B cell (primary cell): ENCODE results near the gene IQCH. TPM values are rescaled to one million over a fixed set of nuclear protein-coding genes. Genes with fewer than 3 reads are reported as not detected.

Experiments used
- ATAC-seq: fragments of 200-7000 bp; cut with Tn5 transposase; one replicate; pipeline ENCODE4 v1.10.0; 2021; ENCODE audit warnings: low read depth, mild to moderate bottlenecking, moderate number of reproducible peaks, moderate library complexity
- CTCF ChIA-PET: fragments of 350-600 bp; sonication (Branson Sonifier 250); formaldehyde crosslinking; loops from one replicate; lab custom pipeline; 2021; ENCODE audit warnings: antibody characterized with exemption, inconsistent platforms; lab: Charles Lee
- POLR2A ChIA-PET: fragments of 350-600 bp; sonication (Branson Sonifier 250); formaldehyde crosslinking; loops from one replicate; lab custom pipeline; 2021; ENCODE audit warnings: antibody characterized with exemption; lab: Charles Lee
- DNase-seq: peaks from one replicate; pipeline ENCODE4 v3.0.0; 2013
- H2AFZ ChIP-seq: 2 replicates; pipeline ENCODE4 v1.6.1; 2012; ENCODE audit warnings: mild to moderate bottlenecking, low read depth, low read length; ENCODE audit not compliant: insufficient read depth, poor library complexity, severe bottlenecking
- H3K27ac ChIP-seq, 2 donors: 1 replicate in 1 of 2; 2 replicates in 1 of 2; pipeline ENCODE4 v1.5.1; 2012 to 2013; ENCODE audit warnings: low read length in 2 of 2, mild to moderate bottlenecking in 2 of 2, moderate library complexity in 1 of 2
- H3K27me3 ChIP-seq, 4 experiments: fragments of 200-600 bp in 1 of 4; sonication (generic) in 1 of 4; replicated peaks in 1 of 4; 1 replicate in 2 of 4; 2 replicates in 2 of 4; pipeline versions ENCODE4 v1.6.1 to v1.7.0; 2013 to 2016; ENCODE audit warnings: low read length in 3 of 4, mild to moderate bottlenecking in 2 of 4, mixed read lengths in 1 of 4, moderate library complexity in 1 of 4; ENCODE audit not compliant: insufficient read depth in 4 of 4, control insufficient read depth in 3 of 4; ENCODE audit errors: control extremely low read depth in 1 of 4
- H3K36me3 ChIP-seq, 2 experiments: replicated peaks in 1 of 2; 1 replicate in 1 of 2; 2 replicates in 1 of 2; pipeline versions ENCODE4 v1.6.1 to v1.7.1; 2013; ENCODE audit warnings: low read length in 1 of 2; ENCODE audit not compliant: insufficient read depth in 2 of 2, control insufficient read depth in 1 of 2; ENCODE audit errors: control extremely low read depth in 1 of 2, extremely low read depth in 1 of 2
- H3K4me1 ChIP-seq, 2 donors: fragments of 200-600 bp in 1 of 2; sonication (generic) in 1 of 2; 1 replicate in 1 of 2; 2 replicates in 1 of 2; pipeline versions ENCODE4 v1.5.1 to v1.6.1; 2013 to 2017; ENCODE audit warnings: low read length in 2 of 2; ENCODE audit not compliant: control insufficient read depth in 2 of 2, insufficient read depth in 2 of 2
- H3K4me2 ChIP-seq: replicated peaks from 2 replicates; pipeline ENCODE3; 2012; ENCODE audit warnings: mild to moderate bottlenecking, low read depth, low read length; ENCODE audit not compliant: poor library complexity, severe bottlenecking
- H3K4me3 ChIP-seq, 5 experiments: fragments of 200-600 bp in 1 of 5; sonication (generic) in 1 of 5; 1 replicate in 3 of 5; 2 replicates in 2 of 5; pipeline versions ENCODE4 v1.5.1 to v1.7.0; 2011 to 2016; ENCODE audit warnings: low read length in 4 of 5, mild to moderate bottlenecking in 4 of 5, low read depth in 2 of 5, control low read depth in 1 of 5, moderate library complexity in 1 of 5; ENCODE audit not compliant: insufficient read depth in 1 of 5; ENCODE audit errors: control extremely low read depth in 1 of 5, extremely low read depth in 1 of 5
- H3K79me2 ChIP-seq: fragments of 200-600 bp; sonication (generic); one replicate; pipeline ENCODE4 v1.6.0; 2016; ENCODE audit warnings: low read length; ENCODE audit not compliant: control insufficient read depth, insufficient read depth
- H3K9ac ChIP-seq: fragments of 200-600 bp; sonication (generic); 2 replicates; pipeline ENCODE4 v1.6.1; 2017; ENCODE audit warnings: mild to moderate bottlenecking, low read length, moderate library complexity
- H3K9me3 ChIP-seq, 3 donors: one replicate each; pipeline versions ENCODE4 v1.6.1 to v1.7.1; 2013; ENCODE audit warnings: low read length in 2 of 3; ENCODE audit not compliant: control insufficient read depth in 2 of 3, insufficient read depth in 1 of 3; ENCODE audit errors: control extremely low read depth in 1 of 3
- H4K20me1 ChIP-seq: 2 replicates; pipeline ENCODE4 v1.6.0; 2012; ENCODE audit warnings: mild to moderate bottlenecking, low read length; ENCODE audit not compliant: insufficient read depth, control insufficient read depth, poor library complexity, severe bottlenecking
- H3K27ac Mint-ChIP-seq: one replicate; pipeline ENCODE4 v1.8.0; 2021; ENCODE audit warnings: mixed read lengths
- H3K27me3 Mint-ChIP-seq: one replicate; pipeline ENCODE4 v1.8.0; 2021; ENCODE audit warnings: mixed read lengths
- H3K4me1 Mint-ChIP-seq: one replicate; pipeline ENCODE4 v1.8.0; 2021; ENCODE audit warnings: mixed read lengths
- H3K4me3 Mint-ChIP-seq: one replicate; pipeline ENCODE4 v1.8.0; 2021; ENCODE audit warnings: mixed read lengths
- H3K9me3 Mint-ChIP-seq: one replicate; pipeline ENCODE4 v1.8.0; 2022; ENCODE audit warnings: mixed read lengths; ENCODE audit not compliant: insufficient read depth
- EZH2 ChIP-seq: IDR thresholded peaks from 2 replicates; pipeline ENCODE4 v1.6.1; 2012; ENCODE audit warnings: borderline replicate concordance, low read depth, mild to moderate bottlenecking, moderate library complexity, low read length; ENCODE audit not compliant: insufficient read depth, poor library complexity, severe bottlenecking
- WGBS: methylation state at CpG from one replicate; pipeline ENCODE4 v1.1.5; 2013; ENCODE audit warnings: missing lambda C conversion rate; ENCODE audit not compliant: insufficient coverage; 5-methylcytosine and 5-hydroxymethylcytosine counted together
- intact Hi-C: fragments of 100-400 bp; cut with micrococcal nuclease; formaldehyde crosslinking; loops from one replicate; pipeline ENCODE4 v1.10.0; 2022
- polyA plus RNA-seq: library from polyadenylated mRNA; depleted of rRNA; stranded (reverse); fragments of >200 nt; gene quantifications from 2 replicates; pipeline ENCODE4 v1.2.3, GENCODE V29; 2012
- total RNA-seq, 2 donors: library from RNA; stranded (reverse); fragments of 120-200 nt in 1 of 2; gene quantifications; 1 replicate in 1 of 2; 2 replicates in 1 of 2; pipeline versions ENCODE4 v1.2.3 to v1.2.4, GENCODE V29; 2013 to 2022
- TF ChIP-seq, protein P1 (sequence below): fragments of 200-600 bp; IDR thresholded peaks from one replicate; pipeline ENCODE4 v1.8.0; 2022; ENCODE audit warnings: antibody characterized with exemption, mild to moderate bottlenecking

Gene IQCH
- total and polyA plus RNA-seq, 2 donors (not counting 1 experiment from before 2014, with no cell fraction given): 1.6 TPM; not detected in 1

DNA sequence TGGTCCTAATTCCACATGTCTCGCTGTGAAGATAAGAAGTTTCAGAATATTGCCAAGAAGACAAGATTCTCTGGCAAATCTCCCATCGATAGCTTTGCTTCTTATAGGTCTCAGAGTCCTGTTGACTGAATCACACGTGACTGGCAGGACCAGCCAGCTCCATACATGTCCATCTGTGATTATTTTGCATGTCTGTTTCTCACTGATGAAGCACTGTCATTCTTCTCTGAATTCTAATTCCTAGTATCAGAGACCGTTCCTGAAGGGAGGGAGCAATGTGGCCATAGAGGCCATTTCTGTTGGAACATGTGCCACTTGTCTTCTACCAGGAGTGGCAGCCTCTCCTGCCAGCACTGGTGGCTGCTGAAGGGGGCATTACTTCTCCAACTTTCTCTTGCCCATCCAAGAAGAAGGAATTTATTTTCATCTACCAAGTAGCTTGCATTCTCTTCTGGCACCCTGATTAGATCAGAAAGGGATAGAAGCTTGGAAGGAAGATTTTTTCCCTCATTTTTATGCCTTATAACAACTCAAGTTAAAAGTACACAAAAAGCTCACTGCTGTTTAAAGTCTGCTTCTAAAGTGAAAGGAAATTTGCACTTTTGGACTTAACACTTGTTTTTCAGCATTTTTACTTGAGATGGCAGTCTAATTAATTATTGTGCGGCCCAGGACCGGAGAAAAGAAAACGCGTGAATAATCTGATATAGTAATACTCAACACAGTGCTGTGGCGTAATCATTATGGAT is 115.8 kb downstream of the IQCH start:
- no peaks in the 10 kb centered on the region for H3K9me3 Mint-ChIP-seq

DNA sequence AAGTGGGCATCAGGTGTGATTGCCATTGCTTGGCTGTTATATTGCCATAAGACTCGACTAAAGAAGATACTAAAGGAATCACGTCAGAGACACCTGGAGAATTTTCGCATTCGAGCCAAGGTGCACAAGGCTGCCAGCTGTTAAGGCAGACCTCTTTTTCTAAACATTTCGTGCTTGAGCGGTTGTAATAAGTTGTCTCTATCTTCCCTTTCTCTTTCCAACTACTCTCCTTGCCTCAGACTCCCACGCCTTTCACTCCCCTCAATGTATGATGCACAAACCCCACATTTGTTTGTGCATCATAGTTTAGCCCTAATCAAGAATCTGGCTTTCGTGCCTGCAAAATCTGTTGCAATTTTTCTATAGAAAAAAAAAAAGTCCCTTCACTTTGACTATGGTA is 118.0 kb downstream of the IQCH start:
- Histone ChIP-seq H3K27me3 (peaks cover 0 to 4% (median under 1%) of the 10 kb centered on the region in 4 experiments), H3K9ac (no peak overlapping the region), H4K20me1 (no peaks in the 10 kb centered on the region), H3K9me3 (no peaks in the 10 kb centered on the region), H3K79me2 (no peaks in the 10 kb centered on the region), H3K36me3 (no peaks in the 10 kb centered on the region), H3K4me3 (no peak overlapping the region), H2AFZ (no peak overlapping the region), H3K27ac (no peak overlapping the region), H3K4me1 (no peaks in the 10 kb centered on the region), H3K4me2 (no peak overlapping the region)
- ATAC-seq (no peak), DNase-seq (no peak)
- H3K4me3 Mint-ChIP-seq: no peak overlapping the region
- peaks cover 23% of the 10 kb centered on the region for H3K27me3 Mint-ChIP-seq
- no peak overlapping the region for H3K27ac Mint-ChIP-seq
- WGBS: 100% methylated on average over 5 of the region's 8 CpGs
- CTCF ChIA-PET: interaction anchor here (0.7 kb wide), 1 partner anchor 877 kb away, joined by 3 read pairs; no protein-coding TSS in a partner anchor
- no peaks in the 10 kb centered on the region for H3K9me3 Mint-ChIP-seq
- no peaks in the 10 kb centered on the region for H3K4me1 Mint-ChIP-seq
- intact Hi-C loops: no loop called here
- TF ChIP-seq EZH2: no peak
- TF ChIP-seq, protein P1, sequence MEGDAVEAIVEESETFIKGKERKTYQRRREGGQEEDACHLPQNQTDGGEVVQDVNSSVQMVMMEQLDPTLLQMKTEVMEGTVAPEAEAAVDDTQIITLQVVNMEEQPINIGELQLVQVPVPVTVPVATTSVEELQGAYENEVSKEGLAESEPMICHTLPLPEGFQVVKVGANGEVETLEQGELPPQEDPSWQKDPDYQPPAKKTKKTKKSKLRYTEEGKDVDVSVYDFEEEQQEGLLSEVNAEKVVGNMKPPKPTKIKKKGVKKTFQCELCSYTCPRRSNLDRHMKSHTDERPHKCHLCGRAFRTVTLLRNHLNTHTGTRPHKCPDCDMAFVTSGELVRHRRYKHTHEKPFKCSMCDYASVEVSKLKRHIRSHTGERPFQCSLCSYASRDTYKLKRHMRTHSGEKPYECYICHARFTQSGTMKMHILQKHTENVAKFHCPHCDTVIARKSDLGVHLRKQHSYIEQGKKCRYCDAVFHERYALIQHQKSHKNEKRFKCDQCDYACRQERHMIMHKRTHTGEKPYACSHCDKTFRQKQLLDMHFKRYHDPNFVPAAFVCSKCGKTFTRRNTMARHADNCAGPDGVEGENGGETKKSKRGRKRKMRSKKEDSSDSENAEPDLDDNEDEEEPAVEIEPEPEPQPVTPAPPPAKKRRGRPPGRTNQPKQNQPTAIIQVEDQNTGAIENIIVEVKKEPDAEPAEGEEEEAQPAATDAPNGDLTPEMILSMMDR: no peak
- POLR2A ChIA-PET: no interaction called here

More for the DNA sequence above, 115.8 kb downstream of the IQCH start:
- Mint-ChIP-seq H3K4me3 (no peak overlapping the region), H3K4me1 (no peaks in the 10 kb centered on the region), H3K27me3 (peaks cover 23% of the 10 kb centered on the region), H3K27ac (no peak overlapping the region)
- TF ChIP-seq, protein P1: no peak
- no peak for TF ChIP-seq EZH2
- POLR2A ChIA-PET: no interaction called here
- H3K27ac ChIP-seq: no peak overlapping the region
- H4K20me1 ChIP-seq: no peaks in the 10 kb centered on the region
- intact Hi-C loops: no loop called here
- no peaks in the 10 kb centered on the region for H3K36me3 ChIP-seq
- no peak overlapping the region for H3K4me3 ChIP-seq
- H3K9me3 ChIP-seq: no peaks in the 10 kb centered on the region
- DNase-seq (no peak), ATAC-seq (no peak)
- 90% methylated on average over 3 of the region's 9 CpGs for WGBS
- no peak overlapping the region for H3K4me2 ChIP-seq
- no peaks in the 10 kb centered on the region for H3K4me1 ChIP-seq
- no peak overlapping the region for H2AFZ ChIP-seq
- no peaks in the 10 kb centered on the region for H3K79me2 ChIP-seq
- H3K27me3 ChIP-seq: peaks cover 0 to 4% (median 0%) of the 10 kb centered on the region in 4 experiments
- CTCF ChIA-PET: no interaction called here
- no peak overlapping the region for H3K9ac ChIP-seq
